HCT116 (cell line): ENCODE results near the gene PLAGL2.
"Not testable (repeated sequence)": the region's sequence is repeated elsewhere in the genome, so short reads cannot be mapped to it uniquely, and the experiment has no call there.

Experiments
- CEBPB ChIP-seq: IDR thresholded peaks from 2 replicates; pipeline ENCODE4 v1.6.1; 2012; ENCODE audit warnings: low read depth
- ELF1 ChIP-seq: IDR thresholded peaks from 2 replicates; pipeline ENCODE4 v1.6.1; 2012; ENCODE audit warnings: low read depth, borderline replicate concordance
- EZH2 ChIP-seq: fragments of 200-600 bp; sonication (generic); IDR thresholded peaks from 2 replicates; pipeline ENCODE4 v1.6.1; 2017; ENCODE audit warnings: antibody characterized with exemption, mixed run types
- EZH2phosphoT487 ChIP-seq: fragments of 200-600 bp; IDR thresholded peaks from 2 replicates; pipeline ENCODE4 v1.6.1; 2018; ENCODE audit warnings: antibody characterized with exemption, borderline replicate concordance
- POLR2A ChIP-seq: IDR thresholded peaks from 2 replicates; pipeline ENCODE4 v1.7.0; 2011; ENCODE audit warnings: borderline replicate concordance; ENCODE audit not compliant: insufficient read depth, insufficient read length; ENCODE audit errors: extremely low read depth
- POLR2AphosphoS5 ChIP-seq: IDR thresholded peaks from 2 replicates; pipeline ENCODE4 v1.6.1; 2011; ENCODE audit warnings: mild to moderate bottlenecking, low read depth, low read length, moderate library complexity
- RAD21 ChIP-seq: IDR thresholded peaks from 2 replicates; pipeline ENCODE4 v1.6.1; 2012; ENCODE audit warnings: low read depth, mild to moderate bottlenecking
- TCF7L2 ChIP-seq: IDR thresholded peaks from 2 replicates; pipeline ENCODE4 v1.7.0; 2011; ENCODE audit warnings: borderline replicate concordance, inconsistent platforms; ENCODE audit not compliant: insufficient read depth, insufficient read length; ENCODE audit errors: extremely low read depth
- ZFX ChIP-seq: fragments of 450-650 bp; IDR thresholded peaks from 2 replicates; pipeline ENCODE4 v1.6.1; 2017
- ZNF274 ChIP-seq: fragments of 200-500 bp; sonication (Bioruptor generic); IDR thresholded peaks from 2 replicates; pipeline ENCODE4 v1.6.1; 2014; ENCODE audit warnings: mild to moderate bottlenecking, low read depth, low read length, inconsistent platforms
- TF ChIP-seq, protein P1 (sequence below), 3 experiments: fragments of 200-600 bp in 1 of 3; sonication (generic) in 1 of 3; IDR thresholded peaks in 2 of 3; conservative IDR thresholded peaks in 1 of 3; 2 replicates each; pipeline ENCODE4 v1.5.1; 2012 to 2017; ENCODE audit warnings: low read depth in 2 of 3, low read length in 2 of 3, antibody characterized with exemption in 1 of 3, borderline replicate concordance in 1 of 3, control low read depth in 1 of 3, mild to moderate bottlenecking in 1 of 3, mixed read lengths in 1 of 3, mixed run types in 1 of 3, moderate library complexity in 1 of 3; ENCODE audit not compliant: insufficient read depth in 1 of 3
- TF ChIP-seq, protein P2 (sequence below): IDR thresholded peaks from 2 replicates; pipeline ENCODE4 v1.6.1; 2012
- TF ChIP-seq, protein P3 (sequence below): IDR thresholded peaks from 2 replicates; pipeline ENCODE4 v1.6.1; 2012; ENCODE audit warnings: low read depth
- TF ChIP-seq, protein P4 (sequence below): IDR thresholded peaks from 2 replicates; pipeline ENCODE4 v1.6.1; 2011; ENCODE audit warnings: mild to moderate bottlenecking, low read length, moderate library complexity; ENCODE audit not compliant: insufficient replicate concordance; ENCODE audit errors: extremely low read depth

DNA sequence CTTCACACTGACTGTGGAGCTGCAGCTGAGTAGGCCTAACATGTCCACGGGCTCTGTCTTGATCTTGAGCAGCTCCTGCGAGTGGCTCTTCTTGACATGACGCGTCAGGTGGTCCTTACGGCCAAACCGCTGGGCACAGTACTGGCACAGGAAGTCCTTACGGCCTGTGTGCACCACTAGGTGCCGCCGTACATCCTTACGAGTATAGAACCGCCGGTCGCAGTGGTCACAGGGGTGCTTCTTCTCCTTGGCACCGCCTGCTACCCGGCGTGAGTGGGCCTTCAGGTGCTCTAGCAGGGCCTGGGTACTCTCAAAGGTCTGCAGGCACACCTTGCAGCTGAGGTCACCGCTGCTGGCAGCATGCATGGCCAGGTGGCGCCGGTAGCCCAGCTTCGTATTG lies 10.4 kb downstream of the PLAGL2 start:
- not testable (repeated sequence) for TF ChIP-seq EZH2phosphoT487, CEBPB, ZFX, EZH2, TCF7L2, POLR2A, ELF1, POLR2AphosphoS5, ZNF274
- TF ChIP-seq, protein P1, sequence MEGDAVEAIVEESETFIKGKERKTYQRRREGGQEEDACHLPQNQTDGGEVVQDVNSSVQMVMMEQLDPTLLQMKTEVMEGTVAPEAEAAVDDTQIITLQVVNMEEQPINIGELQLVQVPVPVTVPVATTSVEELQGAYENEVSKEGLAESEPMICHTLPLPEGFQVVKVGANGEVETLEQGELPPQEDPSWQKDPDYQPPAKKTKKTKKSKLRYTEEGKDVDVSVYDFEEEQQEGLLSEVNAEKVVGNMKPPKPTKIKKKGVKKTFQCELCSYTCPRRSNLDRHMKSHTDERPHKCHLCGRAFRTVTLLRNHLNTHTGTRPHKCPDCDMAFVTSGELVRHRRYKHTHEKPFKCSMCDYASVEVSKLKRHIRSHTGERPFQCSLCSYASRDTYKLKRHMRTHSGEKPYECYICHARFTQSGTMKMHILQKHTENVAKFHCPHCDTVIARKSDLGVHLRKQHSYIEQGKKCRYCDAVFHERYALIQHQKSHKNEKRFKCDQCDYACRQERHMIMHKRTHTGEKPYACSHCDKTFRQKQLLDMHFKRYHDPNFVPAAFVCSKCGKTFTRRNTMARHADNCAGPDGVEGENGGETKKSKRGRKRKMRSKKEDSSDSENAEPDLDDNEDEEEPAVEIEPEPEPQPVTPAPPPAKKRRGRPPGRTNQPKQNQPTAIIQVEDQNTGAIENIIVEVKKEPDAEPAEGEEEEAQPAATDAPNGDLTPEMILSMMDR (IDR thresholded peaks at IDR 0.05 in 2 of 3, conservative IDR thresholded peaks at IDR 0.05 in 1 of 3; ENCODE audit: borderline replicate concordance in 1 of 3, insufficient read depth in 1 of 3, low read depth in 2 of 3, low read length in 2 of 3): peak in 2 of 3 experiments; percentile 11 to 20; a peak in 2 of 6 replicates
- TF ChIP-seq, protein P2, sequence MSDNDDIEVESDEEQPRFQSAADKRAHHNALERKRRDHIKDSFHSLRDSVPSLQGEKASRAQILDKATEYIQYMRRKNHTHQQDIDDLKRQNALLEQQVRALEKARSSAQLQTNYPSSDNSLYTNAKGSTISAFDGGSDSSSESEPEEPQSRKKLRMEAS: not testable (repeated sequence)
- TF ChIP-seq RAD21: peak; percentile 24; the same call in 1 of the 2 replicates
- TF ChIP-seq, protein P3, sequence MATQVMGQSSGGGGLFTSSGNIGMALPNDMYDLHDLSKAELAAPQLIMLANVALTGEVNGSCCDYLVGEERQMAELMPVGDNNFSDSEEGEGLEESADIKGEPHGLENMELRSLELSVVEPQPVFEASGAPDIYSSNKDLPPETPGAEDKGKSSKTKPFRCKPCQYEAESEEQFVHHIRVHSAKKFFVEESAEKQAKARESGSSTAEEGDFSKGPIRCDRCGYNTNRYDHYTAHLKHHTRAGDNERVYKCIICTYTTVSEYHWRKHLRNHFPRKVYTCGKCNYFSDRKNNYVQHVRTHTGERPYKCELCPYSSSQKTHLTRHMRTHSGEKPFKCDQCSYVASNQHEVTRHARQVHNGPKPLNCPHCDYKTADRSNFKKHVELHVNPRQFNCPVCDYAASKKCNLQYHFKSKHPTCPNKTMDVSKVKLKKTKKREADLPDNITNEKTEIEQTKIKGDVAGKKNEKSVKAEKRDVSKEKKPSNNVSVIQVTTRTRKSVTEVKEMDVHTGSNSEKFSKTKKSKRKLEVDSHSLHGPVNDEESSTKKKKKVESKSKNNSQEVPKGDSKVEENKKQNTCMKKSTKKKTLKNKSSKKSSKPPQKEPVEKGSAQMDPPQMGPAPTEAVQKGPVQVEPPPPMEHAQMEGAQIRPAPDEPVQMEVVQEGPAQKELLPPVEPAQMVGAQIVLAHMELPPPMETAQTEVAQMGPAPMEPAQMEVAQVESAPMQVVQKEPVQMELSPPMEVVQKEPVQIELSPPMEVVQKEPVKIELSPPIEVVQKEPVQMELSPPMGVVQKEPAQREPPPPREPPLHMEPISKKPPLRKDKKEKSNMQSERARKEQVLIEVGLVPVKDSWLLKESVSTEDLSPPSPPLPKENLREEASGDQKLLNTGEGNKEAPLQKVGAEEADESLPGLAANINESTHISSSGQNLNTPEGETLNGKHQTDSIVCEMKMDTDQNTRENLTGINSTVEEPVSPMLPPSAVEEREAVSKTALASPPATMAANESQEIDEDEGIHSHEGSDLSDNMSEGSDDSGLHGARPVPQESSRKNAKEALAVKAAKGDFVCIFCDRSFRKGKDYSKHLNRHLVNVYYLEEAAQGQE: not testable (repeated sequence)
- TF ChIP-seq, protein P4, sequence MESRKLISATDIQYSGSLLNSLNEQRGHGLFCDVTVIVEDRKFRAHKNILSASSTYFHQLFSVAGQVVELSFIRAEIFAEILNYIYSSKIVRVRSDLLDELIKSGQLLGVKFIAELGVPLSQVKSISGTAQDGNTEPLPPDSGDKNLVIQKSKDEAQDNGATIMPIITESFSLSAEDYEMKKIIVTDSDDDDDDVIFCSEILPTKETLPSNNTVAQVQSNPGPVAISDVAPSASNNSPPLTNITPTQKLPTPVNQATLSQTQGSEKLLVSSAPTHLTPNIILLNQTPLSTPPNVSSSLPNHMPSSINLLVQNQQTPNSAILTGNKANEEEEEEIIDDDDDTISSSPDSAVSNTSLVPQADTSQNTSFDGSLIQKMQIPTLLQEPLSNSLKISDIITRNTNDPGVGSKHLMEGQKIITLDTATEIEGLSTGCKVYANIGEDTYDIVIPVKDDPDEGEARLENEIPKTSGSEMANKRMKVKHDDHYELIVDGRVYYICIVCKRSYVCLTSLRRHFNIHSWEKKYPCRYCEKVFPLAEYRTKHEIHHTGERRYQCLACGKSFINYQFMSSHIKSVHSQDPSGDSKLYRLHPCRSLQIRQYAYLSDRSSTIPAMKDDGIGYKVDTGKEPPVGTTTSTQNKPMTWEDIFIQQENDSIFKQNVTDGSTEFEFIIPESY: not testable (repeated sequence)
